IgD-negative memory B cell (primary cell): ENCODE measurements around the gene SCD. TPM values are rescaled to one million over a fixed set of nuclear protein-coding genes. Genes with fewer than 3 reads are reported as not detected.

Experiments
- H3K27ac Mint-ChIP-seq, 3 donors: one replicate each; pipeline ENCODE4 v1.8.0; 2020 to 2022; ENCODE audit warnings: mild to moderate bottlenecking in 3 of 3, mixed read lengths in 3 of 3, moderate library complexity in 1 of 3
- H3K27me3 Mint-ChIP-seq: one replicate; pipeline ENCODE4 v1.8.0; 2021; ENCODE audit warnings: mixed read lengths
- H3K36me3 Mint-ChIP-seq: one replicate; pipeline ENCODE4 v1.8.0; 2020; ENCODE audit warnings: mild to moderate bottlenecking, mixed read lengths
- H3K4me1 Mint-ChIP-seq, 3 donors: one replicate each; pipeline ENCODE4 v1.8.0; 2020 to 2022; ENCODE audit warnings: mixed read lengths in 3 of 3, mild to moderate bottlenecking in 1 of 3
- H3K4me3 Mint-ChIP-seq, 4 donors: one replicate each; pipeline ENCODE4 v1.8.0; 2020 to 2022; ENCODE audit warnings: mild to moderate bottlenecking in 4 of 4, mixed read lengths in 4 of 4, moderate library complexity in 3 of 4
- H3K9me3 Mint-ChIP-seq, 3 donors: one replicate each; pipeline ENCODE4 v1.8.0; 2020 to 2021; ENCODE audit warnings: mixed read lengths in 3 of 3, mild to moderate bottlenecking in 1 of 3
- polyA plus RNA-seq: library from polyadenylated mRNA; unstranded; fragments of 300-500 nt; fragmentation: Illumina TruSeq; gene quantifications from one replicate; pipeline ENCODE4 v1.2.3, GENCODE V29; 2021

The SCD gene
- polyA plus RNA-seq, 1 donor from 2014 or later = 2.2 TPM

GRCh38 chr10:100348389-100348927 lies 1.4 kb downstream of the SCD start:
- Mint-ChIP-seq H3K27me3 (peaks cover 8% of the 10 kb centered on the region), H3K9me3 (no peaks in the 10 kb centered on the region), H3K4me1 (peaks cover 7 to 18% (median 18%) of the 10 kb centered on the region in 3 donors), H3K36me3 (peaks cover 4% of the 10 kb centered on the region), H3K27ac (peak overlapping the region in 1 of 3 donors; percentile 10), H3K4me3 (peak overlapping the region; percentile 88 to 95 (median 90))

GRCh38 chr10:100349087-100349486 lies 2.1 kb downstream of the SCD start:
- Mint-ChIP-seq H3K27ac (no peak overlapping the region), H3K9me3 (no peaks in the 10 kb centered on the region), H3K4me3 (peak overlapping the region in 1 of 4 donors; percentile 92), H3K4me1 (peaks cover 7 to 18% (median 18%) of the 10 kb centered on the region in 3 donors), H3K27me3 (peaks cover 8% of the 10 kb centered on the region), H3K36me3 (peaks cover 4% of the 10 kb centered on the region)

GRCh38 chr10:100349672-100350071 lies 2.6 kb downstream of the SCD start:
- Mint-ChIP-seq H3K9me3 (no peaks in the 10 kb centered on the region), H3K4me3 (peak overlapping the region in 1 of 4 donors; percentile 92), H3K27me3 (peaks cover 6% of the 10 kb centered on the region), H3K27ac (no peak overlapping the region), H3K36me3 (peaks cover 7% of the 10 kb centered on the region), H3K4me1 (peaks cover 7 to 18% (median 13%) of the 10 kb centered on the region in 3 donors)

GRCh38 chr10:100350914-100351485 lies 4.0 kb downstream of the SCD start:
- no peak overlapping the region for H3K27ac Mint-ChIP-seq
- H3K36me3 Mint-ChIP-seq = peaks cover 12% of the 10 kb centered on the region
- H3K27me3 Mint-ChIP-seq = peaks cover 6% of the 10 kb centered on the region
- no peaks in the 10 kb centered on the region for H3K9me3 Mint-ChIP-seq
- H3K4me3 Mint-ChIP-seq = peak overlapping the region in 1 of 4 donors; percentile 92
- H3K4me1 Mint-ChIP-seq = peaks cover 5 to 13% (median 9%) of the 10 kb centered on the region in 3 donors

- Mint-ChIP-seq H3K4me3 (no peak overlapping the region), H3K4me1 (peaks cover 0 to 3% (median 0%) of the 10 kb centered on the region in 3 donors), H3K9me3 (no peaks in the 10 kb centered on the region), H3K27me3 (no peaks in the 10 kb centered on the region), H3K27ac (no peak overlapping the region), H3K36me3 (peaks cover 16% of the 10 kb centered on the region)
Observed at GRCh38 chr10:100353770-100354485, 6.9 kb downstream of the SCD start.

- H3K36me3 Mint-ChIP-seq = peaks cover 18% of the 10 kb centered on the region
- no peaks in the 10 kb centered on the region for H3K4me1 Mint-ChIP-seq
- no peaks in the 10 kb centered on the region for H3K27me3 Mint-ChIP-seq
- H3K4me3 Mint-ChIP-seq = no peak overlapping the region
- H3K27ac Mint-ChIP-seq = no peak overlapping the region
- no peaks in the 10 kb centered on the region for H3K9me3 Mint-ChIP-seq
Observed at GRCh38 chr10:100355086-100355485, 8.1 kb downstream of the SCD start.

GRCh38 chr10:100356067-100357017 lies 9.3 kb downstream of the SCD start:
- H3K9me3 Mint-ChIP-seq = no peaks in the 10 kb centered on the region
- peaks cover 21% of the 10 kb centered on the region for H3K36me3 Mint-ChIP-seq
- H3K27me3 Mint-ChIP-seq = no peaks in the 10 kb centered on the region
- peak overlapping the region in 1 of 3 donors; percentile 20 for H3K27ac Mint-ChIP-seq
- no peak overlapping the region for H3K4me3 Mint-ChIP-seq
- H3K4me1 Mint-ChIP-seq = no peaks in the 10 kb centered on the region

GRCh38 chr10:100357059-100357858 lies 10.2 kb downstream of the SCD start:
- no peak overlapping the region for H3K4me3 Mint-ChIP-seq
- H3K27ac Mint-ChIP-seq = peak overlapping the region in 1 of 3 donors; percentile 84
- H3K4me1 Mint-ChIP-seq = no peaks in the 10 kb centered on the region
- H3K9me3 Mint-ChIP-seq = no peaks in the 10 kb centered on the region
- H3K27me3 Mint-ChIP-seq = no peaks in the 10 kb centered on the region
- peaks cover 21% of the 10 kb centered on the region for H3K36me3 Mint-ChIP-seq

GRCh38 chr10:100359030-100359432 lies 12.0 kb downstream of the SCD start:
- no peak overlapping the region for H3K27ac Mint-ChIP-seq
- no peaks in the 10 kb centered on the region for H3K4me1 Mint-ChIP-seq
- H3K9me3 Mint-ChIP-seq = no peaks in the 10 kb centered on the region
- no peak overlapping the region for H3K4me3 Mint-ChIP-seq
- peaks cover 17% of the 10 kb centered on the region for H3K36me3 Mint-ChIP-seq
- H3K27me3 Mint-ChIP-seq = no peaks in the 10 kb centered on the region

GRCh38 chr10:100359529-100360150 lies 12.6 kb downstream of the SCD start:
- Mint-ChIP-seq H3K36me3 (peaks cover 14% of the 10 kb centered on the region), H3K4me1 (no peaks in the 10 kb centered on the region), H3K9me3 (no peaks in the 10 kb centered on the region), H3K27ac (no peak overlapping the region), H3K4me3 (no peak overlapping the region), H3K27me3 (no peaks in the 10 kb centered on the region)

GRCh38 chr10:100360234-100360633 lies 13.2 kb downstream of the SCD start:
- H3K4me1 Mint-ChIP-seq = no peaks in the 10 kb centered on the region
- no peak overlapping the region for H3K4me3 Mint-ChIP-seq
- no peaks in the 10 kb centered on the region for H3K9me3 Mint-ChIP-seq
- no peaks in the 10 kb centered on the region for H3K27me3 Mint-ChIP-seq
- H3K27ac Mint-ChIP-seq = no peak overlapping the region
- H3K36me3 Mint-ChIP-seq = peaks cover 14% of the 10 kb centered on the region

- H3K9me3 Mint-ChIP-seq = no peaks in the 10 kb centered on the region
Observed at GRCh38 chr10:100362570-100363496, 15.8 kb downstream of the SCD start.

GRCh38 chr10:100364175-100364574 lies 17.1 kb downstream of the SCD start:
- peaks cover 5% of the 10 kb centered on the region for H3K36me3 Mint-ChIP-seq
- H3K4me3 Mint-ChIP-seq = no peak overlapping the region
- H3K27me3 Mint-ChIP-seq = peaks cover 12% of the 10 kb centered on the region
- no peak overlapping the region for H3K27ac Mint-ChIP-seq
- peaks cover 0 to 4% (median 0%) of the 10 kb centered on the region in 3 donors for H3K4me1 Mint-ChIP-seq
- H3K9me3 Mint-ChIP-seq = no peaks in the 10 kb centered on the region

More at GRCh38 chr10:100362570-100363496, 15.8 kb downstream of the SCD start:
- H3K36me3 Mint-ChIP-seq = peaks cover 8% of the 10 kb centered on the region
- H3K4me1 Mint-ChIP-seq = peaks cover 0 to 4% (median 0%) of the 10 kb centered on the region in 3 donors
- H3K4me3 Mint-ChIP-seq = no peak overlapping the region
- H3K27ac Mint-ChIP-seq = peak overlapping the region in 1 of 3 donors; percentile 50
- H3K27me3 Mint-ChIP-seq = peaks cover 9% of the 10 kb centered on the region
